MM.1S (cell line): Measurements from ENCODE around the gene CANT1.

Experiments used
- DNase-seq: peaks from one replicate; pipeline ENCODE4 v3.0.0-alpha.2; 2015
- H2AFZ ChIP-seq: fragments of 300-600 bp; sonication (generic); 2 replicates; pipeline ENCODE4 v1.6.0; 2016; ENCODE audit warnings: antibody characterized with exemption, low read length
- H3F3A ChIP-seq: fragments of 300-600 bp; sonication (generic); 2 replicates; pipeline ENCODE4 v1.6.1; 2016; ENCODE audit warnings: mild to moderate bottlenecking, antibody characterized with exemption, low read length, moderate library complexity, mixed read lengths; ENCODE audit not compliant: insufficient read depth
- H3K27ac ChIP-seq: fragments of 300-600 bp; sonication (generic); 2 replicates; pipeline ENCODE4 v1.5.1; 2016; ENCODE audit warnings: mild to moderate bottlenecking, low read length
- H3K27me3 ChIP-seq: fragments of 300-600 bp; sonication (generic); replicated peaks from 2 replicates; pipeline ENCODE4 v1.6.0; 2016; ENCODE audit warnings: low read length; ENCODE audit not compliant: insufficient read depth
- H3K36me3 ChIP-seq: fragments of 300-600 bp; sonication (generic); replicated peaks from 2 replicates; pipeline ENCODE4 v1.6.1; 2016; ENCODE audit warnings: mild to moderate bottlenecking, low read length, mixed read lengths; ENCODE audit not compliant: insufficient read depth
- H3K4me1 ChIP-seq: fragments of 300-600 bp; sonication (generic); 2 replicates; pipeline ENCODE4 v1.6.1; 2016; ENCODE audit warnings: low read length, mixed read lengths
- H3K4me2 ChIP-seq: fragments of 300-600 bp; sonication (generic); 2 replicates; pipeline ENCODE4 v1.6.0; 2016; ENCODE audit warnings: low read depth, low read length
- H3K4me3 ChIP-seq: fragments of 300-600 bp; sonication (generic); 2 replicates; pipeline ENCODE4 v1.5.1; 2016; ENCODE audit warnings: low read length, mixed read lengths
- H3K79me2 ChIP-seq: fragments of 300-600 bp; sonication (generic); 2 replicates; pipeline ENCODE4 v1.6.1; 2016; ENCODE audit warnings: mixed run types, low read length, mixed read lengths
- H3K9ac ChIP-seq: fragments of 300-600 bp; sonication (generic); 2 replicates; pipeline ENCODE4 v1.6.1; 2016; ENCODE audit warnings: low read length, mixed read lengths
- H3K9me2 ChIP-seq: fragments of 300-600 bp; sonication (generic); replicated peaks from 2 replicates; pipeline ENCODE4 v1.6.1; 2016; ENCODE audit warnings: mild to moderate bottlenecking, low read length, mixed read lengths; ENCODE audit not compliant: insufficient read depth
- H3K9me3 ChIP-seq: fragments of 300-600 bp; sonication (generic); replicated peaks from 2 replicates; pipeline ENCODE4 v1.6.1; 2016; ENCODE audit warnings: mild to moderate bottlenecking, low read length, mixed read lengths; ENCODE audit not compliant: insufficient read depth
- H4K20me1 ChIP-seq: fragments of 300-600 bp; sonication (generic); 2 replicates; pipeline ENCODE4 v1.6.1; 2016; ENCODE audit warnings: mild to moderate bottlenecking, low read length, moderate library complexity, mixed read lengths; ENCODE audit not compliant: insufficient read depth
- EZH2 ChIP-seq: fragments of 300-600 bp; sonication (generic); optimal IDR thresholded peaks from 2 replicates; pipeline ENCODE3; 2017; ENCODE audit warnings: low read depth, mild to moderate bottlenecking, antibody characterized with exemption, low read length, mixed read lengths
- EZH2phosphoT487 ChIP-seq: fragments of 300-600 bp; sonication (generic); IDR thresholded peaks from 2 replicates; pipeline ENCODE4 v1.6.1; 2018; ENCODE audit warnings: antibody characterized with exemption, low read length
- TF ChIP-seq, protein P1 (sequence below): fragments of 300-600 bp; sonication (generic); IDR thresholded peaks from 2 replicates; pipeline ENCODE4 v1.5.1; 2016; ENCODE audit warnings: antibody characterized with exemption, low read length, mixed read lengths

The CANT1 gene

DNA sequence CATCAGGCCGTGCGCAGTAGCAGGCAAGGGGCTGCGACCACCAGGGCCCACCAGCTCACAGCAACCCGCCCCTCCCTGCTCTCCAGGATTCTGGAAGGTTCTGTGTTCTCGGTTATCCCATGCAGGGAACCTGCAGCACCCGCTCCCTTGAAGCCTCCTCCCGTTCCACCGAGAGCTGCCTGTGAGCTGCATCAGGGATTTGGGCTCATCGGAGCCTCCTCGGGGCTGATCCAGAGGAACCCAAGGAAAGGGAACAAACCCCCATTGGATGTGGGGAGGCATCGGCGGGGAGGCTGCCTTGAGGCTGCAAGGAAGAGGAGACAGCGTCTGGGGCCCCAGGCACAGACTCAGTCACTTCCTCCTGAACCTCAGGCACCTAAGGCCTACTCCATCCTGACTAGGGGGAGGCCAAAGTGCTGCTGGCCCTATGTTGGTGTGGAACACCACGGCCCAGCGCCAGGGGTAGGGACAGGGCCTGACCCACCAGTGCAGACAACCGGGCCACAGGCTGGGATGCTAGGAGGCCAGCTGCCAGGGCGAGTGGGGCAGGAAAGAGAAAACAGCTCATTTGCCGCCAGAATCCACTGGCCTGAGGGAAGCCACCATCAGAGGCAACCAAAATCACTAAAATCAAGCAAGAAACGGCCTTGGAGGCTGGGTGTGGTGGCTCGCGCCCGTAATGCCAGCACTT is 15.4 kb downstream of the CANT1 start:
- TF ChIP-seq EZH2 (no peak), EZH2phosphoT487 (no peak)
- TF ChIP-seq, protein P1, sequence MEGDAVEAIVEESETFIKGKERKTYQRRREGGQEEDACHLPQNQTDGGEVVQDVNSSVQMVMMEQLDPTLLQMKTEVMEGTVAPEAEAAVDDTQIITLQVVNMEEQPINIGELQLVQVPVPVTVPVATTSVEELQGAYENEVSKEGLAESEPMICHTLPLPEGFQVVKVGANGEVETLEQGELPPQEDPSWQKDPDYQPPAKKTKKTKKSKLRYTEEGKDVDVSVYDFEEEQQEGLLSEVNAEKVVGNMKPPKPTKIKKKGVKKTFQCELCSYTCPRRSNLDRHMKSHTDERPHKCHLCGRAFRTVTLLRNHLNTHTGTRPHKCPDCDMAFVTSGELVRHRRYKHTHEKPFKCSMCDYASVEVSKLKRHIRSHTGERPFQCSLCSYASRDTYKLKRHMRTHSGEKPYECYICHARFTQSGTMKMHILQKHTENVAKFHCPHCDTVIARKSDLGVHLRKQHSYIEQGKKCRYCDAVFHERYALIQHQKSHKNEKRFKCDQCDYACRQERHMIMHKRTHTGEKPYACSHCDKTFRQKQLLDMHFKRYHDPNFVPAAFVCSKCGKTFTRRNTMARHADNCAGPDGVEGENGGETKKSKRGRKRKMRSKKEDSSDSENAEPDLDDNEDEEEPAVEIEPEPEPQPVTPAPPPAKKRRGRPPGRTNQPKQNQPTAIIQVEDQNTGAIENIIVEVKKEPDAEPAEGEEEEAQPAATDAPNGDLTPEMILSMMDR = no peak
- Histone ChIP-seq H3K9me3 (no peaks in the 10 kb centered on the region), H3K36me3 (peaks cover 2% of the 10 kb centered on the region), H3K9ac (no peak overlapping the region), H3K9me2 (no peaks in the 10 kb centered on the region), H3K4me3 (no peak overlapping the region), H2AFZ (no peak overlapping the region), H3K27ac (no peak overlapping the region), H4K20me1 (no peaks in the 10 kb centered on the region), H3K79me2 (peaks cover 10% of the 10 kb centered on the region; the same call in 1 of the 2 replicates), H3K27me3 (no peaks in the 10 kb centered on the region), H3K4me1 (no peaks in the 10 kb centered on the region), H3K4me2 (no peak overlapping the region), H3F3A (no peaks in the 10 kb centered on the region)
- DNase-seq = no peak

DNA sequence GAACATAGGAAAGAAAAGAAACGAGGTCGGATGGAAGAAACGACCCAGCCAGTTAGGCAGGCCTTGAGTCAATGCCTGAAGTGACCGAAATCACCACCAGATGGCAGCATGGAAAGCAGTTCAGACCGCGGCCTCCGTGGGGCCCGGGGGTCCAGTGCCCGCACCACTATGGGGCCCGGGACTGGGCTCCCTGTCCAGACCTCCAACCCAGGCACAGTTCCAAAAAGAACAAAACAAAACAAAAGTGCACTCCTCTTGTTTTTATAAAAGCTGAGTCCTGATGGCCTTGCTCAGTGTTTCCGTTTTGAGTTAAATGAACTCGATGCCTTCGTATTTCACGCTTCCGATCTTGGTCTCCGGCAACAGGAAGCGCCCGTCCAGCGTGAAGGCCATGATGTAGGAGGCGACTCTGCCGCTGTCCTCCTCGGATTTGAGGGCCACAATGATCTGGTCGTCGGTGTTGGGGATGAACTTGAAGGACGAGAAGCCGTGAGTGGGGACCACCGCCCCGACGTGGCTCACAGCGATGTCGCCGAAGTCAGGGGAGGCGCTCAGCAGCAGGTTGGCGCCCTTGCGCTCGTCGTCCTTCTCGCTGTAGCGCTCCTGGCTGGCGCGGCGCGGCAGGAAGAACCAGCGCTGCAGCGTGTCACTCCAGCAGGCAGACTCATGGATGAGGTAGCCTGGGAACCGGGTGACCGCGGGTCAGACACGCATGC is 16.2 kb downstream of the CANT1 start:
- Histone ChIP-seq H3K27ac (no peak overlapping the region), H3K4me3 (no peak overlapping the region), H3K79me2 (0 out of 2 replicates have a peak, but pooled peaks cover 3% of the 10 kb centered on the region), H3K9ac (no peak overlapping the region), H3K9me3 (no peaks in the 10 kb centered on the region), H3K36me3 (peaks cover 2% of the 10 kb centered on the region), H3K4me2 (no peak overlapping the region), H3K27me3 (no peaks in the 10 kb centered on the region), H3F3A (no peaks in the 10 kb centered on the region), H2AFZ (no peak overlapping the region), H4K20me1 (no peaks in the 10 kb centered on the region), H3K9me2 (no peaks in the 10 kb centered on the region), H3K4me1 (no peaks in the 10 kb centered on the region)
- TF ChIP-seq EZH2 = no peak
- TF ChIP-seq, protein P1 = peak; percentile 63
- no peak for DNase-seq

DNA sequence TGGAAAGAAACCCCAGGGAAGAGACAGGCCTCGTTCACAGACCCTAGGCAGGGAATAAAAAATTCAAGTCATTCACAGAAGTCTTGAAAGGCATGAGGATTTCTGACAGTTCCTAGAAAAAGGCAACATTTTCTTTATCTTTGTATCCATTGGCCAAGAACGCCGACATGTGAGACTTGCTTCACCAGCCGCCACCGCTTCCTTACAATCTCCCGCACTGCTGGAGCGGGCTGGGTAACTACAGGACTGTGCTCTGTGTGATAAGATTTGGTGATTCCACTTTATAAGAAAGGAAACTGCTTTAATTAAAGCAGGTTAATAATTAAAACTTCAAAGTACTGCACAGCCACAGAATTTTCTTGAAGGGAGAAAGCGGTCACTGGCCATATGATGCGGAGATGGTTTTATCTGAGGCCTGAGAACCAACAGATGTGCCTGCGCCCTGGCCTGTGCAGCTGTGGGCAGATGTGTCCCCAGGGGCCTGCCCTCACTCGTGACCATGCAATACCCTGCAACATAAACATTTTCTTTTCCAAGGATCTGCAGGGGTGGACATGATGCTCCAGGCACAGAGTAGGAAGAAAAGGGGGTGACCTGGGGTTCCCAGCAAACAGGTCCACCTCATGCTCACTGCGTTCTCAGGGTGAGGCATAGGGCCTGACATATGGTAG is 16.9 kb downstream of the CANT1 start:
- no peak for DNase-seq
- Histone ChIP-seq H3K79me2 (0 out of 2 replicates have a peak, but pooled peaks cover 3% of the 10 kb centered on the region), H3K36me3 (peaks cover 2% of the 10 kb centered on the region), H3K9me3 (no peaks in the 10 kb centered on the region), H3K4me2 (no peak overlapping the region), H3K27me3 (no peaks in the 10 kb centered on the region), H3K9ac (no peak overlapping the region), H3K27ac (no peak overlapping the region), H4K20me1 (no peaks in the 10 kb centered on the region), H3K4me3 (no peak overlapping the region), H2AFZ (no peak overlapping the region), H3K9me2 (no peaks in the 10 kb centered on the region), H3K4me1 (no peaks in the 10 kb centered on the region), H3F3A (no peaks in the 10 kb centered on the region)
- TF ChIP-seq, protein P1 = no peak
- TF ChIP-seq EZH2phosphoT487 = no peak
- TF ChIP-seq EZH2 = no peak
